Stimulated activated memory B cell treated with anti-CD40 and anti-IgM and Interleukin-4, amounts not matched to agents 10 μg/mL and 1 μg/mL and 100 μg/mL, for 72 hours (primary cell): Measurements from ENCODE around the gene TSSK3.
A peak's percentile ranks its signal among the peaks of the same experiment; 100 is the strongest.

Experiments used
- ATAC-seq: fragments of 150-1000 bp; cut with Tn5 transposase; 2 replicates; pipeline ENCODE4 v1.10.0; 2021
- H3K27ac Mint-ChIP-seq: one replicate; pipeline ENCODE4 v1.8.0; 2022; ENCODE audit warnings: mild to moderate bottlenecking, mixed read lengths
- H3K27me3 Mint-ChIP-seq: one replicate; pipeline ENCODE4 v1.8.0; 2022; ENCODE audit warnings: mixed read lengths
- H3K36me3 Mint-ChIP-seq: one replicate; pipeline ENCODE4 v1.8.0; 2022; ENCODE audit warnings: mixed read lengths
- H3K4me1 Mint-ChIP-seq: one replicate; pipeline ENCODE4 v1.8.0; 2022; ENCODE audit warnings: mixed read lengths
- H3K4me3 Mint-ChIP-seq: one replicate; pipeline ENCODE4 v1.8.0; 2022; ENCODE audit warnings: mild to moderate bottlenecking, moderate library complexity, mixed read lengths
- H3K9me3 Mint-ChIP-seq: one replicate; pipeline ENCODE4 v1.8.0; 2022; ENCODE audit warnings: mixed read lengths

TSSK3 gene

GRCh38 chr1:32362474-32363313, at the start of gene TSSK3, which contains the start of gene FAM229A:
Gene TSSK3 (plus strand): TSS chr1:32362539. CDS start chr1:32362702, 163 bp downstream.
Gene FAM229A (minus strand): TSS chr1:32362485. CDS start chr1:32362091, 394 bp downstream.
- Mint-ChIP-seq H3K27ac (peak within 1 kb of the TSS; percentile 74), H3K4me3 (peak within 1 kb of the TSS; percentile 52), H3K27me3 (no peaks in the 10 kb centered on the region)

GRCh38 chr1:32316903-32317277, 45.4 kb upstream of the TSSK3 start:
- peaks cover 51% of the 10 kb centered on the region for H3K4me1 Mint-ChIP-seq
- H3K27me3 Mint-ChIP-seq = no peaks in the 10 kb centered on the region
- H3K36me3 Mint-ChIP-seq = peaks cover 30% of the 10 kb centered on the region
- H3K4me3 Mint-ChIP-seq = peak overlapping the region; percentile 75
- no peaks in the 10 kb centered on the region for H3K9me3 Mint-ChIP-seq
- peak; percentile 92 for ATAC-seq
- H3K27ac Mint-ChIP-seq = peak overlapping the region; percentile 94

More at GRCh38 chr1:32362474-32363313, at the start of gene TSSK3, which contains the start of gene FAM229A:
- Mint-ChIP-seq H3K36me3 (peaks cover 41% of the 10 kb centered on the region), H3K4me1 (peaks cover 45% of the 10 kb centered on the region), H3K9me3 (no peaks in the 10 kb centered on the region)
- ATAC-seq = no peak

- Mint-ChIP-seq H3K4me1 (peaks cover 62% of the 10 kb centered on the region), H3K4me3 (no peak overlapping the region), H3K27ac (peak overlapping the region; percentile 94), H3K9me3 (no peaks in the 10 kb centered on the region), H3K36me3 (peaks cover 25% of the 10 kb centered on the region), H3K27me3 (no peaks in the 10 kb centered on the region)
- no peak for ATAC-seq
Measured at GRCh38 chr1:32318127-32318869, 44.0 kb upstream of the TSSK3 start.

GRCh38 chr1:32321712-32322291, 40.5 kb upstream of the TSSK3 start:
- H3K27ac Mint-ChIP-seq = peak overlapping the region; percentile 86
- H3K9me3 Mint-ChIP-seq = no peaks in the 10 kb centered on the region
- ATAC-seq = peak; percentile 55
- peaks cover 55% of the 10 kb centered on the region for H3K4me1 Mint-ChIP-seq
- peak overlapping the region; percentile 46 for H3K4me3 Mint-ChIP-seq
- no peaks in the 10 kb centered on the region for H3K27me3 Mint-ChIP-seq
- peaks cover 25% of the 10 kb centered on the region for H3K36me3 Mint-ChIP-seq

- H3K27ac Mint-ChIP-seq = no peak overlapping the region
- peaks cover 46% of the 10 kb centered on the region for H3K4me1 Mint-ChIP-seq
- no peaks in the 10 kb centered on the region for H3K9me3 Mint-ChIP-seq
- ATAC-seq = no peak
- H3K4me3 Mint-ChIP-seq = no peak overlapping the region
- peaks cover 51% of the 10 kb centered on the region for H3K36me3 Mint-ChIP-seq
- H3K27me3 Mint-ChIP-seq = no peaks in the 10 kb centered on the region
Measured at GRCh38 chr1:32327204-32327603, 35.1 kb upstream of the TSSK3 start.

- H3K36me3 Mint-ChIP-seq = peaks cover 55% of the 10 kb centered on the region
- peak; percentile 10 for ATAC-seq
- no peak overlapping the region for H3K4me3 Mint-ChIP-seq
- H3K9me3 Mint-ChIP-seq = no peaks in the 10 kb centered on the region
- peaks cover 46% of the 10 kb centered on the region for H3K4me1 Mint-ChIP-seq
- no peaks in the 10 kb centered on the region for H3K27me3 Mint-ChIP-seq
- H3K27ac Mint-ChIP-seq = peak overlapping the region; percentile 45
Measured at GRCh38 chr1:32329931-32330466, 32.3 kb upstream of the TSSK3 start.

GRCh38 chr1:32330558-32331151, 31.7 kb upstream of the TSSK3 start:
- H3K27ac Mint-ChIP-seq = peak overlapping the region; percentile 45

GRCh38 chr1:32331549-32331948, 30.8 kb upstream of the TSSK3 start:
- H3K36me3 Mint-ChIP-seq = peaks cover 47% of the 10 kb centered on the region
- peaks cover 49% of the 10 kb centered on the region for H3K4me1 Mint-ChIP-seq
- peak overlapping the region; percentile 40 for H3K27ac Mint-ChIP-seq
- no peak overlapping the region for H3K4me3 Mint-ChIP-seq
- no peak for ATAC-seq
- H3K27me3 Mint-ChIP-seq = no peaks in the 10 kb centered on the region
- H3K9me3 Mint-ChIP-seq = no peaks in the 10 kb centered on the region

More at GRCh38 chr1:32330558-32331151, 31.7 kb upstream of the TSSK3 start:
- Mint-ChIP-seq H3K27me3 (no peaks in the 10 kb centered on the region), H3K4me1 (peaks cover 48% of the 10 kb centered on the region), H3K36me3 (peaks cover 48% of the 10 kb centered on the region), H3K4me3 (no peak overlapping the region), H3K9me3 (no peaks in the 10 kb centered on the region)
- ATAC-seq = no peak

- ATAC-seq = no peak
- Mint-ChIP-seq H3K9me3 (no peaks in the 10 kb centered on the region), H3K27me3 (no peaks in the 10 kb centered on the region), H3K4me3 (no peak overlapping the region), H3K36me3 (peaks cover 47% of the 10 kb centered on the region), H3K27ac (peak overlapping the region; percentile 40), H3K4me1 (peaks cover 58% of the 10 kb centered on the region)
Measured at GRCh38 chr1:32332290-32333079, 29.9 kb upstream of the TSSK3 start.

GRCh38 chr1:32333251-32333963, 28.9 kb upstream of the TSSK3 start:
- Mint-ChIP-seq H3K4me1 (peaks cover 68% of the 10 kb centered on the region), H3K9me3 (no peaks in the 10 kb centered on the region), H3K27me3 (no peaks in the 10 kb centered on the region), H3K4me3 (peak overlapping the region; percentile 89), H3K27ac (peak overlapping the region; percentile 67), H3K36me3 (peaks cover 42% of the 10 kb centered on the region)
- ATAC-seq = no peak

GRCh38 chr1:32334274-32334861, 28.0 kb upstream of the TSSK3 start:
- no peak for ATAC-seq
- Mint-ChIP-seq H3K27ac (peak overlapping the region; percentile 67), H3K27me3 (no peaks in the 10 kb centered on the region), H3K36me3 (peaks cover 36% of the 10 kb centered on the region), H3K9me3 (no peaks in the 10 kb centered on the region), H3K4me3 (peak overlapping the region; percentile 89), H3K4me1 (peaks cover 76% of the 10 kb centered on the region)

- H3K9me3 Mint-ChIP-seq = no peaks in the 10 kb centered on the region
- H3K27ac Mint-ChIP-seq = peak overlapping the region; percentile 67
- H3K4me3 Mint-ChIP-seq = peak overlapping the region; percentile 89
- peaks cover 30% of the 10 kb centered on the region for H3K36me3 Mint-ChIP-seq
- peaks cover 76% of the 10 kb centered on the region for H3K4me1 Mint-ChIP-seq
- no peaks in the 10 kb centered on the region for H3K27me3 Mint-ChIP-seq
- peak; percentile 42 for ATAC-seq
Measured at GRCh38 chr1:32334864-32335534, 27.3 kb upstream of the TSSK3 start.

GRCh38 chr1:32335535-32335789, 26.9 kb upstream of the TSSK3 start:
- no peaks in the 10 kb centered on the region for H3K9me3 Mint-ChIP-seq
- no peaks in the 10 kb centered on the region for H3K27me3 Mint-ChIP-seq
- H3K4me1 Mint-ChIP-seq = peaks cover 77% of the 10 kb centered on the region
- H3K36me3 Mint-ChIP-seq = peaks cover 25% of the 10 kb centered on the region
- ATAC-seq = peak; percentile 9
- H3K27ac Mint-ChIP-seq = no peak overlapping the region
- H3K4me3 Mint-ChIP-seq = peak overlapping the region; percentile 89
